OCI-LY3 (cell line): ENCODE measurements around the gene CGB3.

Experiments
- EZH2phosphoT487 ChIP-seq: fragments of 200-600 bp; shearing (Covaris generic); IDR thresholded peaks from 2 replicates; pipeline ENCODE4 v1.6.1; 2018; ENCODE audit warnings: antibody characterized with exemption, mixed run types, low read depth
- TF ChIP-seq, protein P1 (sequence below): fragments of 200-600, 300-600 bp; sonication (generic); IDR thresholded peaks from 2 replicates; pipeline ENCODE4 v1.5.1; 2014; ENCODE audit warnings: antibody characterized with exemption, low read length, low read depth

DNA sequence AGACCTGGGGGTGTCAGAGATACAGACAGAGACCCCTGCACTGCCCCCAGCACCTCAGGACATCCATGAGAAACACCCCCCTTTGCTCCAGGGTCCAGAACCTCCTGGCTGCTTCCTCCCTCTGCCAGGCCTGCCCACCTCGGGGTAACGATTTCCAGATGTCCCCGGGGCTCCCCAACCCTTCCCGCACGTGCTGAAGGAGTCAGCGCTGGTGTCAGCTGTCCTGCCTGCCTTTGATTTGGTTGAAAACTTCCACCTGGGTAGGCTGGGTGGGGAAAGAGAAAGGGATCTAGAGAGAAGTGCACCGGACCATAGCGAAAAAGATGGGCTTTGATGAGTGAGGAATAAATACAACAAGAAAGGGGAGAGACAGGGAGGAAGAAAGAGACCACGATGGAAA, 34.9 kb upstream of the CGB3 start:
- TF ChIP-seq, protein P1, sequence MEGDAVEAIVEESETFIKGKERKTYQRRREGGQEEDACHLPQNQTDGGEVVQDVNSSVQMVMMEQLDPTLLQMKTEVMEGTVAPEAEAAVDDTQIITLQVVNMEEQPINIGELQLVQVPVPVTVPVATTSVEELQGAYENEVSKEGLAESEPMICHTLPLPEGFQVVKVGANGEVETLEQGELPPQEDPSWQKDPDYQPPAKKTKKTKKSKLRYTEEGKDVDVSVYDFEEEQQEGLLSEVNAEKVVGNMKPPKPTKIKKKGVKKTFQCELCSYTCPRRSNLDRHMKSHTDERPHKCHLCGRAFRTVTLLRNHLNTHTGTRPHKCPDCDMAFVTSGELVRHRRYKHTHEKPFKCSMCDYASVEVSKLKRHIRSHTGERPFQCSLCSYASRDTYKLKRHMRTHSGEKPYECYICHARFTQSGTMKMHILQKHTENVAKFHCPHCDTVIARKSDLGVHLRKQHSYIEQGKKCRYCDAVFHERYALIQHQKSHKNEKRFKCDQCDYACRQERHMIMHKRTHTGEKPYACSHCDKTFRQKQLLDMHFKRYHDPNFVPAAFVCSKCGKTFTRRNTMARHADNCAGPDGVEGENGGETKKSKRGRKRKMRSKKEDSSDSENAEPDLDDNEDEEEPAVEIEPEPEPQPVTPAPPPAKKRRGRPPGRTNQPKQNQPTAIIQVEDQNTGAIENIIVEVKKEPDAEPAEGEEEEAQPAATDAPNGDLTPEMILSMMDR: no peak
- TF ChIP-seq EZH2phosphoT487: no peak
